Measurements from ENCODE around the gene TWNK. TPM values are rescaled to one million over a fixed set of nuclear protein-coding genes. Genes with fewer than 3 reads are reported as not detected.

The TWNK gene
- total and polyA plus RNA-seq, 7 experiments from 2014 or later, result 5.8 to 18.9 (median 14.8) TPM

DNA sequence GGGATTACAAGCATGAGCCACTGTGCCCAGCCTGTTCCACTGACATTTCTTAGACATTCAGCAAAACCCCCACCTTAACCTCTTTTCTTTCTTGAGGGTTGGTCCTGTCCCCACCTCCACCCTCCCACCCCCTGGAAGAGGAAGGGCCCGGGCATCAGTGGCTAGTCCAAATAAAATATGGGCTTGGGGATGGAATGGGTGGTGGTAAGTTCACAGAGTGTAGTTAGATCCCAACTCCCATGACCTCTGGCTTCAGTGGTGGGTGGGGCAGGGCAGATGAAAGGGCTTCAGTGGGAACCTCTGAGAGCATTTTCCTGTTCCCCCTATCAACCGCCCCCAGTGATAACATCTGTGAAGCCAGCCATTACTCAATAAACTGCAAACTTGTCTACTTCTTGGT lies 53.5 kb downstream of the TWNK start:
- H3K4me1 Mint-ChIP-seq, result peaks cover 20 to 27% (median 24%) of the 10 kb centered on the region in 7 donors
- ATAC-seq, result no peak
- Histone ChIP-seq H3K36me3 (ENCODE audit: control insufficient read depth in 2 of 3, insufficient read depth in 3 of 3, low read length in 3 of 3) (peaks cover 0 to 37% (median 22%) of the 10 kb centered on the region in 3 experiments), H3K9me3 (ENCODE audit: control insufficient read depth in 2 of 3, low read length in 3 of 3) (no peaks in the 10 kb centered on the region), H3K4me1 (ENCODE audit: control insufficient read depth in 2 of 2, insufficient read depth in 2 of 2, low read length in 2 of 2) (peaks cover 5 to 14% of the 10 kb centered on the region in 2 donors), H3K27ac (ENCODE audit: low read depth, low read length) (no peak overlapping the region), H3K4me3 (ENCODE audit: low read length) (no peak overlapping the region), H3K27me3 (ENCODE audit: control insufficient read depth in 2 of 2, insufficient read depth in 2 of 2, low read length in 2 of 2) (no peaks in the 10 kb centered on the region)
- ChIA-PET POLR2A (interaction anchor here (0.8 to 3.9 kb wide), 3 partner anchors 9 to 27 kb away, joined by 4 to 40 read pairs (median 15); partner anchors contain the start of genes KAZALD1, PDZD7 and SFXN3), CTCF (interaction anchor here (0.6 to 6.9 kb wide), 13 partner anchors 10 to 1968 kb away, joined by 3 to 100 read pairs (median 4); partner anchors contain the start of genes KAZALD1, PDZD7 and SFXN3)
- H3K36me3 Mint-ChIP-seq, result peaks cover 6 to 21% (median 10%) of the 10 kb centered on the region in 5 donors
- H3K27me3 Mint-ChIP-seq, result peaks cover 0 to 24% (median 3%) of the 10 kb centered on the region in 5 donors
- intact Hi-C loops (cut with micrococcal nuclease), result loop anchor here (1.0 to 5.0 kb wide), 7 partner anchors 9 to 101 kb away; no protein-coding TSS in a partner anchor
- H3K4me3 Mint-ChIP-seq, result no peak overlapping the region
- no peaks in the 10 kb centered on the region for H3K9me3 Mint-ChIP-seq
- no peak for DNase-seq
- H3K27ac Mint-ChIP-seq, result peak overlapping the region in 1 of 9 donors; percentile 56

DNA sequence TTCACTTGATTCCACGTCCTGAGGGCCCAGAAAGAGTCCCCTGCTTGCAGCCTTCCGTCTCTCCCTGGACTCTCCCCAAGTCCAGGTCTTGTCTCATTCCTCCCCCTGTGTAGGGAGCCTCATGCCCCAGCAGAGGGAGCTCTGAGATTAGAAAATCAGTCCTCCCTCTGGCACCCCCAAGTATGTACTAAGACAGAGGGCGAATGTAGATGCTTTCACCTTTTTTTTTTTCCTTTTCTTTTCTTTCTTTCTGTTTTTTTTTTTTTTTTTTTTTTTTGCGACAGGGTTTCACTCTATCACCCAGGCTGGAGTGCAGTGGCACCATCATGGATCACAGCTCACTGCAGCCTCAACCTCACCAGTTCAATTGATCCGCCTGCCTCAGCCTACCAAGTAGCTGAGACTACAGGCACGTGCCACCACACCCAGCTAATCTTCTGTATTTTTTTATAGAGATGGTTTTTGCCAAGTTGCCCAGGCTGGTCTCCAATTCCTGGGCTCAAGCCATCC lies 54.0 kb downstream of the TWNK start:
- DNase-seq (peak in 8 of 9 donors; percentile 63 to 80 (median 76)), ATAC-seq (peak; percentile 92)
- ChIA-PET CTCF (interaction anchor here (0.6 to 6.9 kb wide), 12 partner anchors 10 to 519 kb away, joined by 3 to 100 read pairs (median 4); partner anchors contain the start of genes KAZALD1, PDZD7 and SFXN3), POLR2A (interaction anchor here (0.6 to 3.9 kb wide), 5 partner anchors 10 to 103 kb away, joined by 3 to 40 read pairs (median 4); partner anchors contain the start of genes KAZALD1, PDZD7 and SFXN3)
- Histone ChIP-seq H3K4me3 (ENCODE audit: low read length) (no peak overlapping the region), H3K4me1 (ENCODE audit: control insufficient read depth in 2 of 2, insufficient read depth in 2 of 2, low read length in 2 of 2) (peaks cover 5 to 14% of the 10 kb centered on the region in 2 donors), H3K27ac (ENCODE audit: low read depth, low read length) (no peak overlapping the region), H3K9me3 (ENCODE audit: control insufficient read depth in 2 of 3, low read length in 3 of 3) (no peaks in the 10 kb centered on the region), H3K27me3 (ENCODE audit: control insufficient read depth in 2 of 2, insufficient read depth in 2 of 2, low read length in 2 of 2) (no peaks in the 10 kb centered on the region), H3K36me3 (ENCODE audit: control insufficient read depth in 2 of 3, insufficient read depth in 3 of 3, low read length in 3 of 3) (peaks cover 0 to 32% (median 19%) of the 10 kb centered on the region in 3 experiments)
- peaks cover 3 to 29% (median 6%) of the 10 kb centered on the region in 5 donors for H3K27me3 Mint-ChIP-seq
- H3K36me3 Mint-ChIP-seq, result peaks cover 6 to 16% (median 8%) of the 10 kb centered on the region in 5 donors
- H3K4me1 Mint-ChIP-seq, result peaks cover 20 to 27% (median 24%) of the 10 kb centered on the region in 7 donors
- H3K4me3 Mint-ChIP-seq, result peak overlapping the region in 2 of 10 donors; percentile 16 to 96
- no peaks in the 10 kb centered on the region for H3K9me3 Mint-ChIP-seq
- peak overlapping the region in 2 of 9 donors; percentile 29 to 56 for H3K27ac Mint-ChIP-seq
- intact Hi-C loops (cut with micrococcal nuclease), result loop anchor here (1.0 to 5.0 kb wide), 7 partner anchors 9 to 101 kb away; no protein-coding TSS in a partner anchor

DNA sequence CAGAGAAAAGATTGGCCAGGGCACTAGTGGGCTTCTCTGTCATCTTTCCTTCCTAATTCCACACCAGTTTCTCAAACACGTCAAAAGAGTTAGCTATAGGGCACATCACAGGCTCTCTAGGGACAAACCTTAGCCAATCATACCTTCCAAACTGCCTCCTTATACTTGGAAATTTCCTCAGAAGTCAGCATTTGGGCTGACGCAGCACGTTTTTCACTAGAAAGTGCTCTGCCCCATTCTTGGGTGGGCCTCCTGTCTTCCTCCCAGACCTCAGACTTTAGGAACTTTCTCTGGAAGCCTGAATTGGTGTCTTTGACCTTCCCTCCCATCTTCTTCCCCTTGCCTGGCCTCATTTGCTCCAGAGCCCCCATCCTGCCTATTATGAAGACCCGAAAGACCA lies 54.8 kb downstream of the TWNK start:
- Histone ChIP-seq H3K27me3 (ENCODE audit: control insufficient read depth in 2 of 2, insufficient read depth in 2 of 2, low read length in 2 of 2) (no peaks in the 10 kb centered on the region), H3K9me3 (ENCODE audit: control insufficient read depth in 2 of 3, low read length in 3 of 3) (no peaks in the 10 kb centered on the region), H3K36me3 (ENCODE audit: control insufficient read depth in 2 of 3, insufficient read depth in 3 of 3, low read length in 3 of 3) (peaks cover 0 to 24% (median 11%) of the 10 kb centered on the region in 3 experiments), H3K27ac (ENCODE audit: low read depth, low read length) (peak overlapping the region; percentile 67), H3K4me1 (ENCODE audit: control insufficient read depth in 2 of 2, insufficient read depth in 2 of 2, low read length in 2 of 2) (peaks cover 5 to 14% of the 10 kb centered on the region in 2 donors), H3K4me3 (ENCODE audit: low read length) (peak overlapping the region; percentile 82)
- ATAC-seq (no peak), DNase-seq (no peak)
- POLR2A ChIA-PET, result interaction anchor here (0.8 to 3.9 kb wide), 4 partner anchors 11 to 45 kb away, joined by 3 to 40 read pairs (median 12); partner anchors contain the start of genes KAZALD1, PDZD7 and SFXN3
- CTCF ChIA-PET, result interaction anchor here (1.6 to 6.9 kb wide), 6 partner anchors 10 to 99 kb away, joined by 4 to 100 read pairs (median 26); partner anchors contain the start of genes KAZALD1, PDZD7 and SFXN3
- Mint-ChIP-seq H3K27ac (peak overlapping the region in 4 of 9 donors; percentile 11 to 96 (median 86)), H3K27me3 (peaks cover 9 to 37% (median 14%) of the 10 kb centered on the region in 5 donors), H3K4me1 (peaks cover 20 to 27% (median 24%) of the 10 kb centered on the region in 7 donors), H3K36me3 (peaks cover 6 to 15% (median 7%) of the 10 kb centered on the region in 5 donors), H3K4me3 (peak overlapping the region; percentile 86 to 99 (median 94)), H3K9me3 (no peaks in the 10 kb centered on the region)
- intact Hi-C loops (cut with micrococcal nuclease), result loop anchor here (1.0 to 5.0 kb wide), 2 partner anchors 8 to 100 kb away; no protein-coding TSS in a partner anchor

DNA sequence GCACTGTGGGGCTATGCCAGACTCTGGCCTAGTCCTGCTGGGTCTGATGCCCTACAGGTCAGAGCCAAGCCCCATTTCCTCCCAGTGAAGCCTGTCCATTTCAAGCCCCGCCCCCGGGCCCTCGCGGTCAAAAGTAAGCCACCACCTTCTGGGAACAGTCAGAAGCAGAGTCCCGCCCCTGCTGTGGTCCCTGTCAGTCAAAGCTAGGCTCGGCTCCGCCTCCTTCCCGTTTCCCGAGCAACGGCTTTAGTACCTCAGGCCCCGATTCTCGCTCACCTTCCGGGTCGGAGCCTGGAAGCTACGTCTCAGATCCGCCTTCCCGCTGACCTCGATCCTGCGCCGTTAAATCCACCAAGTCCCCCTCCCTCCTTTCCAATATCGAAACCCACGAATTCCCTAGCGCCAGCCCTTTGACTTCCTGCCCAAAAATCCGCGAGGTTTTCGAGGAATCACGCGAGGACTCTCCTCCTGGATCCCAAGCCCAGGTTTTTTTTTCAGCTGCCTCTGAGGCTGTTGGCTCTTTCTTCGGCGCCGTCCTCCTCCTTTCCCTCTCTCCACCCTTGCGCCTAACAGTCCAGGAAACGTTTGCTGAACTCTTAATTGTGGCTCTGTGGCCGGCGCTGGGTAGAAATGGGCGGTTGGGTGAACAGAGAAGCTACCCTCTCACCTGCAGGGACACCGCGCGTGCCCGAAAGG lies 55.5 kb downstream of the TWNK start:
- Histone ChIP-seq H3K4me3 (ENCODE audit: low read length) (peak overlapping the region; percentile 82), H3K9me3 (ENCODE audit: control insufficient read depth in 2 of 3, low read length in 3 of 3) (no peaks in the 10 kb centered on the region), H3K27me3 (ENCODE audit: control insufficient read depth in 2 of 2, insufficient read depth in 2 of 2, low read length in 2 of 2) (no peaks in the 10 kb centered on the region), H3K4me1 (ENCODE audit: control insufficient read depth in 2 of 2, insufficient read depth in 2 of 2, low read length in 2 of 2) (peaks cover 5 to 14% of the 10 kb centered on the region in 2 donors), H3K36me3 (ENCODE audit: control insufficient read depth in 2 of 3, insufficient read depth in 3 of 3, low read length in 3 of 3) (peaks cover 0 to 17% (median 4%) of the 10 kb centered on the region in 3 experiments), H3K27ac (ENCODE audit: low read depth, low read length) (peak overlapping the region; percentile 67)
- H3K27me3 Mint-ChIP-seq, result peaks cover 10 to 44% (median 21%) of the 10 kb centered on the region in 5 donors
- ChIA-PET POLR2A (interaction anchor here (0.5 to 3.9 kb wide), 10 partner anchors 8 to 322 kb away, joined by 3 to 40 read pairs (median 6); partner anchors contain the start of genes KAZALD1, PDZD7 and SFXN3), CTCF (interaction anchor here (0.6 to 6.9 kb wide), 10 partner anchors 9 to 951 kb away, joined by 3 to 100 read pairs (median 11); partner anchors contain the start of genes KAZALD1, PDZD7 and SFXN3)
- peak overlapping the region; percentile 81 to 96 (median 88) for H3K27ac Mint-ChIP-seq
- H3K9me3 Mint-ChIP-seq, result no peaks in the 10 kb centered on the region
- H3K4me1 Mint-ChIP-seq, result peaks cover 20 to 27% (median 24%) of the 10 kb centered on the region in 7 donors
- H3K4me3 Mint-ChIP-seq, result peak overlapping the region; percentile 86 to 99 (median 94)
- DNase-seq (peak; percentile 49 to 86 (median 57)), ATAC-seq (peak; percentile 87)
- H3K36me3 Mint-ChIP-seq, result peaks cover 3 to 8% (median 4%) of the 10 kb centered on the region in 5 donors
- intact Hi-C loops (cut with micrococcal nuclease), result loop anchor here (1.0 to 5.0 kb wide), 2 partner anchors 7 to 99 kb away; no protein-coding TSS in a partner anchor

GRCh38 chr10:101043363-101043707 lies 56.0 kb downstream of the TWNK start:
- DNase-seq (no peak), ATAC-seq (no peak)
- H3K9me3 Mint-ChIP-seq, result no peaks in the 10 kb centered on the region
- peak overlapping the region; percentile 29 to 96 (median 84) for H3K27ac Mint-ChIP-seq
- H3K27me3 Mint-ChIP-seq, result peaks cover 12 to 49% (median 24%) of the 10 kb centered on the region in 5 donors
- no peaks in the 10 kb centered on the region for H3K27me3 ChIP-seq (ENCODE audit: control insufficient read depth in 2 of 2, insufficient read depth in 2 of 2, low read length in 2 of 2)
- H3K4me3 ChIP-seq (ENCODE audit: low read length), result peak overlapping the region; percentile 82
- H3K36me3 Mint-ChIP-seq, result peaks cover 0 to 4% (median 0%) of the 10 kb centered on the region in 5 donors
- H3K27ac ChIP-seq (ENCODE audit: low read depth, low read length), result peak overlapping the region; percentile 67
- peaks cover 21 to 30% (median 26%) of the 10 kb centered on the region in 7 donors for H3K4me1 Mint-ChIP-seq
- peaks cover 0 to 12% (median 0%) of the 10 kb centered on the region in 3 experiments for H3K36me3 ChIP-seq (ENCODE audit: control insufficient read depth in 2 of 3, insufficient read depth in 3 of 3, low read length in 3 of 3)
- peak overlapping the region; percentile 86 to 99 (median 94) for H3K4me3 Mint-ChIP-seq
- intact Hi-C loops (cut with micrococcal nuclease), result loop anchor here in 1 of 2 donors (5.0 kb wide), 1 partner anchor 99 kb away; no protein-coding TSS in a partner anchor
- peaks cover 5 to 14% of the 10 kb centered on the region in 2 donors for H3K4me1 ChIP-seq (ENCODE audit: control insufficient read depth in 2 of 2, insufficient read depth in 2 of 2, low read length in 2 of 2)
- ChIA-PET CTCF (interaction anchor here (0.6 to 6.9 kb wide), 10 partner anchors 8 to 951 kb away, joined by 3 to 100 read pairs (median 11); partner anchors contain the start of genes KAZALD1, PDZD7 and SFXN3), POLR2A (interaction anchor here (0.5 to 3.9 kb wide), 11 partner anchors 8 to 321 kb away, joined by 3 to 40 read pairs (median 4); partner anchors contain the start of genes KAZALD1, PDZD7 and SFXN3)
- H3K9me3 ChIP-seq (ENCODE audit: control insufficient read depth in 2 of 3, low read length in 3 of 3), result no peaks in the 10 kb centered on the region

Data from naive thymus-derived CD4-positive, alpha-beta T cell (primary cell).